Measurements from ENCODE around the gene CFAP221.

Gene CFAP221

GRCh38 chr2:119544075-119544938 is at the start of gene CFAP221:
Gene CFAP221 (plus strand): TSS chr2:119544449. CDS start chr2:119546132, 1,683 bp downstream.
- DNase-seq = peak; percentile 73

DNA sequence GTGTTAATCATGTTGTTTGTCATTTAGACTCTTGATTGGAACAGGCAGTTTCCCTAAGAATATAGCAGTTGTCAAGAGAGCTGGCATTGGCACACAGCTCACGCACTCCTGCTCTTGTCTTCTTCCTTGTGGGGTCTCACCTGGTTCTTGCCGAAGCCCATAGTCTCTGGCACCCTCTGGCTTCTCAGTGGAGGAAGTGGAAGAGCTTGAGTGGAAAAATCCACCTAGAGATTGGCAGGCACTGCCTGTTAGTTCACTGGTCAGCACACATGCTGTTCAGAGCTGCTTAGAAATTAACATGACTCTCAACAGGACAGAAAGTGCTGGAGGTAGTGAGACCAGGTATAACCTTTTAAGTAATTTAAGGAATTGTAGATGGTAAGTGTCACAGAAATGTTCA is 48.3 kb upstream of the CFAP221 start:
- no peak for DNase-seq

DNA sequence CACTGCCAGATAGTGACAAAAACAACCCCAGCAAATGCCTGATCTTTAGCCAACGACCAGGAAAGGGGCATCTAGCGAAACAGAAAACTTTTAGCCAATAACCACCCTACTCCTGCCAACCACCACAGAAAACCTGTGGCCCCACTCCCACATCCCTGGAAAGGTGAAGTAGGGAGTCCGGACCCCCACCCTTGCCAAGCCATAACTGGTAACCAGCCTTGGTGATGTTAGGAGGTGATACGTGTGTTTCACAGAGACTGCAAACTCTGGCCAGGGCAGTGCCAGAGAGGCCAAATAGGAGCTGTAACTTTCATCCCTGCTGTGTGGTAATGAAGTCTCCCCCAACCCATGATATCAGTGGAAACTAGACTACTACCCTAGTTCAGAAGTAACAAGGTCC is 47.6 kb upstream of the CFAP221 start:
- DNase-seq = no peak

DNA sequence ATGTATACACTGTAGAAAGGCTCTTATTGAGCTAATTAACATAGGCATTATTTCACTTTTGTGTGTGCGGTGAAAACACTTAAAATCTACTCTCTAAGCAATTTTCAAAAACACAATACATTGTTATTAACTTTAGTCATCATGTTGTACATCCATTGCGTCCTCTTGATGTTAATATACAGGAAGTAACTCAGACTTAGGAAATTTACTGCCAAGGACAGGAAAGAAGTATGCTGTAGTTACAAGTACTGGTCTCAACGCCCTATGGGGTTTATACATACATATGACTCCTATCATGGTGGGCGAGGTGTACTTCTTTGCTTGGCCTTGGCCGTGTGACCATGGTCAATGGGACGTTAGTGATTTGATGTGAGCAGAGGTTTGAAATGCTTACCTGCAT is 35.5 kb upstream of the CFAP221 start:
- DNase-seq = no peak

- DNase-seq = no peak
These were observed 32.3 kb upstream of the CFAP221 start for GRCh38 chr2:119511989-119512388.

GRCh38 chr2:119512946-119513345 is 31.3 kb upstream of the CFAP221 start:
- DNase-seq = no peak

DNA sequence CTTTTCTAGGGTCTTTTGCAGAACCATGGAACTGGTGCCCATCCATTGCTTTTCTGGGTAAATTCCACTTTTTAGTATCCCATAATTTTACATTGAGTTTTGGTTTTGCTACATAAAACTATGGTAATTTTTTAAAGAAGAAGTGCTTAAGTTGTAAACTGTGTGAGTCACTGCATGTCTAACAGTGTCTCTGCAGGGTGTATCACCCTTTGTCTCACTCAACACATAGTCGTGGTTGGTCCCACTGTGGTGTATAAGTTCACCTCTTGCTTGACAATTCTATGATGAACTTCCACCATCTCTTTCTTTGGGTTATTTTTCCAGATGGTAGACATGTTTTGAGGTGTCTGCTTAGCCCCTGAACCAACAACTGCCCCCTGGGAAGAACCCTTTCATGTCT is 30.4 kb upstream of the CFAP221 start:
- DNase-seq = no peak

DNA sequence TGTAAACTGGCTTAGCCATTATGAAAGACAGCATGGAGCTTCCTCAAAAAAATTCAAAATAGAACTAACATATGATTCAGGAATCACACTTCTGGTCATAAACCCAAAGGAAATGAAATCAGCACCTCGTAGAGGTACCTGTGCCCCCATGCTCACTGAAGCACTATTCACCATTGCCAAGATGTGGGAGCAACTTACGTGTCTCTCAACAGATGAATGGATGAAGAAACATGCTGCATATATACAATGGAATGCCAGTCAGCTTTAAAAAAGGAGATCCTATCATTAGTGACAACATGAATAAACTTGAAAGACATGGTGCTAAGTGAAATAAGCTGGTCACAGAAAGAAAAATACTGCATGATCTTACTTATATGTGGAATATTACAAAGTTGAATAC is 28.1 kb upstream of the CFAP221 start:
- no peak for DNase-seq

- DNase-seq = peak; percentile 62
These were observed 26.8 kb upstream of the CFAP221 start for GRCh38 chr2:119517433-119517832.

DNA sequence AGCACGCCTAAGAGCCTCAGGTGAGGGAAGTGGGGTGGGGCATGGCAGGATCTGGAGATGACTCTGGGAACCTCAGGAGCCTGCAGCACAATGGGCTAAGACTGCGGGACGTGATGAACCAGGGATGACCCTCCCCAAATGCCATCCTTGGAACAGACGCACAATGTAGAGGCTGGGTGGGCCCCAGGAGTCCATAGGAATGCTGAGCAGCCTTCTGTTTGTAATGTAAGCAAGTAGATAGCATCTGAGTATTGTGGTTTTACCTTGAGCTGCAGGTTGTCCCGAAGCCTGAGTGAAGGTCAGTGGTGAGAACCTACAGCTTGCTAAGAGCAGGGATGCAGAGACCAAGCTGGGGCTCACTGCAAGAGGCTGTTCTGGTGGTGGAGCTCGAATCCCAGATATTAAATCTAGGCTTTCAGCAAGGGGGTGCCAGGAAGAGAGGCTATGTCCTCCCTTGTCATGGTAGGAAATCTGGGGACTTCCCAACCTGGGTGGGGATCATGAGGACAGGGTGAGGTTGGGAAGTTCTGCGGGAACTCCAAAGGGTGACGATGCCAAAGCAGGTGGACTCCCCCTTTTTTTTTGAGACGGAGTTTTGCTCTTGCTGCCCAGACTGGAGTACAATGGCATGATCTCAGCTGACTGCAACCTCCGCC is 25.7 kb upstream of the CFAP221 start:
- no peak for DNase-seq

GRCh38 chr2:119519057-119519408 is 25.2 kb upstream of the CFAP221 start:
- no peak for DNase-seq

- no peak for DNase-seq
These were observed 23.4 kb upstream of the CFAP221 start for GRCh38 chr2:119520696-119521432.

GRCh38 chr2:119521433-119522050 is 22.7 kb upstream of the CFAP221 start:
- DNase-seq = no peak

DNA sequence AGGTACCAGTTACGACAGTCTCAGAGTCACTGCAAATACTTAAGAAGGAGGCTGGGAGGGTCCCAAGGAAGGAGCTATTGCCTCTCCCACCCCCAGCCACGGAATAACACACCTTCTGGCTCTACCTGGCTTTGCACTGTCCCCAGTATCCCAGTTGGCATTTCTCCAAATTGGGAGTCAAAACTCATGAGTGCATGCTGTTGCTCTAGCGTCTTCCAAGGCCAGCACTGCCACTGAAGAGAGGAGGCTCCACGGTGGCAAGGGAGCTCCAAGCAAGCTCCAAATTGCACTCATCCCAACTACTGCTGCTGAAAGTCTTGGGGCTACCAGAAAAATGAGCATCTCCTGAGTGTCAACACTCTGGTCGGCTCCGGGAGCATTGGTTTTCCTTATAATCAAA is 21.6 kb upstream of the CFAP221 start:
- no peak for DNase-seq

DNA sequence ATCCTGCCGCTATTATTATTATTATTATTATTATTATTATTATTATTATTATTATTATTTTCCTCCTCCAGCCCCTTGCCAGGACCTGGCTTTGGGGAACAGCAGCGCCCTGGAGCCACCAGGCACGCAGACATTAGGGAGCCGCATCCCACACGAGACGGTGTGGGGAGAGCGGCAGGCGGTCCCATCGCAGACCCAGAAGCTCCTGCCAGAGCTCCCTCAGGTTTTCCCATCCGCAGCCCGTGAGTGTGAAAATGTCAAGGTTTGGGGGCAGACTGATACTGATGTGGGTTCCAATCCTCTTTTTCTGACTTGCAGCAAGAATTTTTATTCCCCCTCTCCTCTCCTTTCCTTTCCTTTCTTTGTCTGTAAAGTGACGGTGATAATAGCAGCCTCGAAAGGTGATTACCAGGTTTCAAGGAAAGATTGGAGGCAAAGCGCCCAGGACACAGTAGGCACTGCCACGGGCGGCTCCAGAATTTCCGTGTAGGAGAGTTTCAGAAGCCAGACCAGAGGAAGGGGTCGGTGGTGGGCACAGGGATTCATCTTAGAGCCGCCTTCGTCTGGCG is 20.8 kb upstream of the CFAP221 start:
- no peak for DNase-seq

- no peak for DNase-seq
These were observed 20.1 kb upstream of the CFAP221 start, which contains the start of gene SCTR for GRCh38 chr2:119523952-119524694. Gene SCTR (minus strand): TSS chr2:119524483. CDS start chr2:119524226, 257 bp downstream.

GRCh38 chr2:119525614-119526013 is 18.6 kb upstream of the CFAP221 start:
- no peak for DNase-seq

- no peak for DNase-seq
These were observed 16.2 kb upstream of the CFAP221 start for GRCh38 chr2:119527999-119528398.

DNA sequence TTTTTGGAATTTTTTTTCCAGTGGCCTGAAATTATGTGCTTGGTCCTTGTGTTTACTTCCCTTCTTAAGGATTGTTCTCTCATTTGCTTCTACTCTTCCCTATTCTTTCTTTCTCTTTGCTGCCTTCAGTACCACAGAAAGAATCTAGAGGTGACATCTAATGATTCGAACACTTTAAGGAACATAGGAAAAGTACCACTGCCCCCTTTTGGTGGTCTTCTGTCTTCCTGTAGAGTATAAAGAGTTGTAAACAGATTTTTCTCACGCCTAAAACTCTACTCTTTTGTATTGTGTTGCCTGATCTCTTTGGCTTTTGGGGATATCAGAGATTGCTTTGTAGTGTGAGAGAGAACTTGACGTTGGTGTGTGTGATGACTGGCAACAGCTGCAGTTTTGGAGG is 13.0 kb upstream of the CFAP221 start:
- peak; percentile 7 for DNase-seq

DNA sequence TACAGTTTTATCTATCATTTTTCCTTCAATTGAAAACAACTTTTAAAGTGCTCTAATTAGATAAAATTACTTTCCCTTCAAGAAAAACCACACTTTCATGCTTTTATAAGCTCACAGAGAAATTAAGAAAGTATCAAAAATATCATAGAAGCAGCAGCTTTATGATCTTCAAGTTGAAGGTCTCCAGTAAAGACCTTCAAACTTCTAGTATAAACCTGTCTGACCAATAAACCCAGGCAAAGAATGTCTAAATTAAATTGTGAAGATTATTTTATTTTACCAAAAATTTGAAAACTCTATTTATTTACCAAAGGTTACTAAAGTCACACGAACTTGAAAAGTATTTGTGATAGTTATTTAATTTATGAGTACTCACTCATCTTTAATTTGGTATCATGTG is 10.7 kb upstream of the CFAP221 start:
- DNase-seq = no peak

GRCh38 chr2:119536211-119536610 is 8.0 kb upstream of the CFAP221 start:
- no peak for DNase-seq

GRCh38 chr2:119536707-119537106 is 7.5 kb upstream of the CFAP221 start:
- no peak for DNase-seq
